Measurements from ENCODE around the gene CACNG7. TPM values are rescaled to one million over a fixed set of nuclear protein-coding genes. Genes with fewer than 3 reads are reported as not detected.

Gene CACNG7
- total RNA-seq, 4 donors from 2014 or later, result not detected

GRCh38 chr19:53957448-53958167 lies 48.5 kb downstream of the CACNG7 start:
- no peak overlapping the region for H3K4me3 ChIP-seq (ENCODE audit: low read depth, poor library complexity, severe bottlenecking)
- WGBS, 2 donors, result 4% methylated on average over 15 of the region's 15 CpGs
- TF ChIP-seq POLR2A (IDR thresholded peaks at IDR 0.05) (no peak), CTCF (IDR thresholded peaks at IDR 0.05) (no peak)
- DNase-seq (ENCODE audit: low spot score in 2 of 2), result no peak
- intact Hi-C loops (cut with DNase I; ENCODE audit: low total_unique reads), result no loop called here

GRCh38 chr19:53958168-53958571 lies 49.1 kb downstream of the CACNG7 start:
- intact Hi-C loops (cut with DNase I; ENCODE audit: low total_unique reads), result no loop called here
- TF ChIP-seq CTCF (IDR thresholded peaks at IDR 0.05), result no peak
- no peak for TF ChIP-seq POLR2A (IDR thresholded peaks at IDR 0.05)
- WGBS, 2 donors, result 2% methylated on average over 14 of the region's 14 CpGs
- DNase-seq (ENCODE audit: low spot score in 2 of 2), result no peak
- H3K4me3 ChIP-seq (ENCODE audit: low read depth, poor library complexity, severe bottlenecking), result no peak overlapping the region

- no peak for TF ChIP-seq POLR2A (IDR thresholded peaks at IDR 0.05)
- no peak for TF ChIP-seq CTCF (IDR thresholded peaks at IDR 0.05)
- intact Hi-C loops (cut with DNase I; ENCODE audit: low total_unique reads), result no loop called here
- 3 to 5% methylated on average over 22 of the region's 22 CpGs for WGBS, 2 donors
Observed at GRCh38 chr19:53958823-53959757, 50.0 kb downstream of the CACNG7 start.

DNA sequence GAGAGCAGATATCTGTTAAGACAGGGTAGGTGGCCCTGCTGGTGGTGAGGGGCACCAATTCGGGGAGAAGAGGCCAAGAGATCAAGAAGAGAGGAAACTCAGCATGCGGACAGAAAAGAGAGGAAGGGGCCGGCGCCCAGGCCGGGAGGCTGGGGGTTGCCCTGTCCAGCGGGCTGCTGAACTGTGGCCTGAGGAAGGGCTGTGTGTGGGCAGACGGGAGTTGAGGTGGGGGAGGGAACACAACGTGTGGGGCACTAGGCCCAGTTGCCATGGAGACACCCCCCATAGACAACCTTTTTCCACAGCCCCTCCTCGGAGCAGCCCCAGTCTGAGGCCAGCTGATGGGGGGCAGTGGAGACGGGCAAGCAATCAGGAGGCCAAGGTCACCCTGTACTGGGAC lies 51.1 kb downstream of the CACNG7 start:
- DNase-seq (ENCODE audit: low spot score in 2 of 2), result no peak
- TF ChIP-seq POLR2A (IDR thresholded peaks at IDR 0.05) (no peak), CTCF (IDR thresholded peaks at IDR 0.05) (no peak)
- no peak overlapping the region for H3K4me3 ChIP-seq (ENCODE audit: low read depth, poor library complexity, severe bottlenecking)
- WGBS, 2 donors, result 2 to 5% methylated on average over 10 of the region's 10 CpGs
- intact Hi-C loops (cut with DNase I; ENCODE audit: low total_unique reads), result no loop called here

More at GRCh38 chr19:53958823-53959757, 50.0 kb downstream of the CACNG7 start:
- no peak overlapping the region for H3K4me3 ChIP-seq (ENCODE audit: low read depth, poor library complexity, severe bottlenecking)
- no peak for DNase-seq (ENCODE audit: low spot score in 2 of 2)

- 4 to 11% methylated on average over 8 of the region's 8 CpGs for WGBS, 2 donors
- TF ChIP-seq POLR2A (IDR thresholded peaks at IDR 0.05) (no peak), CTCF (IDR thresholded peaks at IDR 0.05) (no peak)
- no peak for DNase-seq (ENCODE audit: low spot score in 2 of 2)
- intact Hi-C loops (cut with DNase I; ENCODE audit: low total_unique reads), result no loop called here
- no peak overlapping the region for H3K4me3 ChIP-seq (ENCODE audit: low read depth, poor library complexity, severe bottlenecking)
Observed at GRCh38 chr19:53960886-53961285, 51.8 kb downstream of the CACNG7 start.

All from lower leg skin (tissue), 4 donors.